A172 (cell line): ENCODE results near the gene GADL1. TPM values are rescaled to one million over a fixed set of nuclear protein-coding genes. Genes with fewer than 3 reads are reported as not detected.

Experiments
- DNase-seq: peaks from one replicate; pipeline ENCODE4 v3.0.0-alpha.2; 2015; ENCODE audit warnings: low spot score
- total RNA-seq: library from RNA; depleted of rRNA; stranded (reverse); fragments of >200 nt; shearing (Covaris generic); gene quantifications from 2 replicates; pipeline ENCODE4 v1.2.3, GENCODE V29; 2014

GADL1 gene
- total RNA-seq, 1 experiment from 2014 or later, result not detected

DNA sequence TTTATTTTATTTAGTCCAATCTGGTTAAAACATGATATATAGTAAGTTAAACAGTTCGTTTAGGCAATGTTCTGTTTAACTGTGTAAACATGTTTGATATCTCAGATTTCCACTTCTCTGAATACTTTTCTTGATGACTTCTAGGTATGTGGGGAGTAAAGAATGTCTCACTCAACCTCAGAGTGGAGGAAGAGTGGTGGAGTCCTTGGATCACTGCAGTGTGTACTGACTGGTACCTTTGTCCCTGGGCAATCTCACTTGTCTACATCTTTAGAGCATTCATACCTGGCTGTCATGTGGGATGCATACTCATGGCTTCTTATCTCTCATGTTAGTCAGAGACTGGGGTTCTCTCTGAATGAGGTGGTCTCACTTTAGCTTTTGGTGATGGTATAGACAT, 15.6 kb downstream of the GADL1 start:
- no peak for DNase-seq

DNA sequence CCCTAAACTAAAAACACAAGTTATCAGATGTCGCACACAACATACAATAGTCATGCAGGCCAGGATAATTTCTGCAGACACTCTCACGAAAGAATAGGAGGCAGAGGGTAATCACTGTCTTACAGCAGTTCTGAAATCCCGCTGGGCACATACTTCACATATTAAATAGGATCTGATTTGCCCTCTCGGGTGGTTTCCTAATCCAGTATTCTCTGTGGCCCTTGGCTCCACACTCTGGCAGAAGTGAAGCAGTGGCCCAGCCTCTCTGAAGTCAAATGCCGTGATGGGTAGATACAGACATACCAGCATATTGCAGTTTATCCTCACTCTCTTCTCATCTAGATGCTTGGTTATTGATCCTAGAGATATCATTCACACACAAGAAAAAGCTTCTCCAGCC, 19.0 kb downstream of the GADL1 start:
- DNase-seq, result no peak

DNA sequence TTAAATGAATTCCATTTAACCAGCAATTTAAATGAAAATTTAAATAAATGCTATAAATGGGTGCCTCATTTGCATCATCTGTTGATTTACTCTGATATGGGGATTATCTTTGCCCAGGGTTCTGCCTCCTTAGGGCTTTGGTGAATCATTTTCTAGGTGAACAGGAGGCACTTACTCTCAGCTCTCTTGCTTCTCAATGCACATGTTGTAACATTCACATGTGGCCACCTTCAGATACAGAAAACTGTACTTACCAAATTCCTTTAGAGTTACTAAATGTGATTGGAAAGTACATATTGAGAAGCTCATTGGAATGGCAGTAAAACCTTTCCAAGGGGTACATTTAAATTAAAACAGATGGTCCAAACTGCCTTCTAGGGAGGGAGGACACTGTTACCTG, 20.8 kb downstream of the GADL1 start:
- no peak for DNase-seq

DNA sequence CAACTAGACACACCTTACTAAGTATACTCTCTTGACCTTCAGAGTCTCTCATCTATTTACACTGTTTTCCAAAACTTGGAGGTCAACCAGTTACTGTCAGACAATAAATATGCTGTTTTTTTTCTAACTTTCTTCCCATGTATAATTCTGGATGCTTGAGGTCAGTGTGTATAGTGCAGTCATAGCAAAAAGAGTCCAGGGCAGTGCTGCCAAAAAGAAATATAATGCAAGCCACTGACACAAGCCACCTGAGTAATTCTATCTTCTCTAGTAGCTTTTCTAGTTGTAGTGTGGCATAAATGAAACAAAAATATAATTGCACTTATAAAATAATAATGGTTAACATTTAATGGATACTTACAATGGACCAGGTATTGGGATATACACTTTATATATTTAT, 21.6 kb downstream of the GADL1 start:
- no peak for DNase-seq

DNA sequence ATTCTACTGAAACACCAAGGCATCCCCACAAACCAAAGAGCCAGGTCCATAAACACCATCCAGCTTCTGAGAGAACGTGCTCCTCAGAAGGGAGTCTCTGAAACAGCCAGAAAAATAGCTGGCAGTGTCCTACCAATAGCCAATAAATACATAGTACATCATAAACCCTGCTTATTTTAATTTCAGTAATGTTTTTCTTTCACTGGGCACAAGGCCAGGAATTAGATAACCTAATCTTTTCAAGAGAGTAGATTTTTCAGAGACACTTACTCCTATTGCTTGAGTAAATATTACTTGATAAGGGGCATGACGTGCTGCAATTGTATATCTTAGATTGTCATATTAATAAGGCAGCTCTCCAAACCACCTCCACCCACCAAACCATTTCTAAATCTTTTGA, 22.7 kb downstream of the GADL1 start:
- DNase-seq, result no peak

DNA sequence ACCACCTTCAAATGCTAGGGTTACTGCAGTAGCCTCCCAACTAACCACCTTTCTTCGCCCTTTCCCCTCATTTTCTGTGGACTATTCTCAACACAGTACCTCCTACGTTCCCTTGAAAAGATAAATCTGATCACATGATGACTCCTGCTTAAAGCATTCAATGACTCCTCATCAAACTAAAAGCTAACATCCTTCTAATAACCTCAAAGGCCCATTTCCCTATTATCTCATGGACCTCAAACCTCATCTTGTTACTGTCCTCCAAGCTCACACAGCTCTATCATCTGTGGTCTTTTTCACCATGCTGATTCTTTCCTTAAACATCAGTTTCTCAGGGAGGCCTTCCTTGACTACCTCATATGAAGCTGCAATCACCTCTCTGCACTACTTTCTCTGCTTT, 29.6 kb downstream of the GADL1 start:
- DNase-seq, result no peak

DNA sequence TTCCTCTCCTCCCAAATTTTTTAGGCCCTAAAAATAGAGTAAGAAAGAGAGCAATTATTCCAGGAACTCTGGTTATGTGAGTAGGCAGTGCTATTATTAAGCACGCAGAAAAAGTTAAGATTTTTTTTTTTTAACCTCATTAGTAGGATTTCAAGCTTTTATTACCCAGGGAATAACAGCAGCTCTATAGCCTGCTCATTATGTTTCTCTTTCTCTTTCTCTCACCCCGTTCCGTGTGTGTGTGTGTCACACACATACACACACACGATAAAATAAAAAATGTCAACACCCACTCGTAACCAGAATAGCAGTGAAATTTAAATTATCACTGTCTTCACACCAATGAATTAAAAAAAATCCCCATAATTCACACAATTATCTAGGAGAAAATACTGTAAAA, 30.3 kb downstream of the GADL1 start:
- DNase-seq, result no peak

DNA sequence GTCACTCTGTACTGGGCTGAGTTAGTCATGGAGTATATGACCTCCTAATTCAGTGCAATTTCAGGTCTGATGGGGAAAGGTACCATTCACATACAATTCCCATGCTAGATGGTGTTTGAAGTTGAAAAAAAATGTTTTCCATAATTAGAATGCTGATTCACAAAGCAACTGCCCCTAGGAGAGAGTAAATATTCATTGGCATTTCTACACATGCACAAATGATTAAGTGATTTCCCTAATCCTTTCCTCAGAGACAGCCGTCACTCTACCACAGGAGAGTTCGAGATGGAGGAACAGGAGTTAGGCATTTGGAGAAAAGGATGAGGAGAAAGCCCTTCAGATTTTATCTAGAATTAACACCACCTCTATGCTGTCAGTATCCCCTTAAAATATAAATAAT, 32.5 kb downstream of the GADL1 start:
- no peak for DNase-seq

DNA sequence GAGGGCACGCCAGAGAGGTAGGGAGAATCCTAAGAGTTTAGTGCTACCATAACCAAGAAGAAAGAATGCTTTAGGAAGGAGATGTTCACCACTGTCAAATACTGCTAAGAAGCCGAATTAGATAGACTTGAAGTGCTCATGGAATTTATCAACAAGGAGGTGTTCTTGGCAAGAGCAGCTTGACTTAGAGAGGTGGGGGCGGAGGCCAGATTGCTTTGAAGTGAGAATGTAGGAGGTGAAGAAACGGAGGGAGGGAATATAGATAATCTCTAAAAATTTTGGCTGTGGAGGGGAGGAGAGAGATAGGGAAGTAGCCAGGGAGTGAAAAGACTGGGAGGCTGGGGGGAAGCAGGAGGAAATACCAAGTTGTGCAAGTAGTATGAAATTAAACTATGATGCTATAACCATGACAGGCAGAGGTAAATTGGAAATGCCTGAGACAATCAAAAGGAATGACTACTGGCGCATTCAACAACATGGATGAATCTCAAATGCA, 35.5 kb downstream of the GADL1 start:
- DNase-seq, result no peak

DNA sequence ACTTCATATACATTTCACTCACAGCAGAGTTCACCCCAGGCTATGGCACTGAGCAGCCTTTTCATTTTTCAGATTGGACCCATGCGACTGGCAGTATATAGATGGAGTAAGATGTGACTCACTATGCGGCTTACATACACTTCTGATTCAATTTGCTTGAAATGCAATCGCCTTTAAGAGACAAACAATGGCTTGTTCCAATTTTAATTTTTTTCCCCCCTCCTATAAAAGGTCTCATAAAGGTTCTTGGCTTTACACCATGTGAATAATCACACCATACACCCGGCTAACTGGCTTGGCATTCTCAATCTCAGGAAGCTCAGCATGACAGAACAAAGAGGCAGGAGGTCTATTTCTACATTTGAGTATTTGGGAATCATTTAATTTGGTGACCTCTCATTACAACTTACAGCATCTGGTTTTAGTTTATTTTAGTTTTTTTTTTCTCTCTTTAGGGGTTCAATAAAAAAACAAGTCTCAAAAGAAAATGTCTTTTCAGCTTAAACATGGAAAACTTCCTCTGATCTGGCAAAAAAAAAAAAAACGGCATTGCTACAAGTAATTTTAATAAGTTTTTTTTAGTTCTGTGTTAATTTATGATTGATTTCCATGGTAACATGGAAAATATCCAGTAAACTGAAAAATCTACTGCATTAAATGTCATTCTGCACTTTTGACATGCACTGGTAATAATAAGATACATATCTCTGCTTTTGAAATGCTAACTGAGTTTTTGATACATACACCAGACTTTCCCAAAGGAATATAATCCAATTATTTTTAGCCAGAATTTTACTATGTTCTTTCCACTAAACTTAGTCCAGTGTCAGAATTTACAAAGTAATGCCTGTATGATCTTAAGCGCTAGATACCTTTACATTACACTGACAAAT, 38.8 kb downstream of the GADL1 start:
- no peak for DNase-seq

DNA sequence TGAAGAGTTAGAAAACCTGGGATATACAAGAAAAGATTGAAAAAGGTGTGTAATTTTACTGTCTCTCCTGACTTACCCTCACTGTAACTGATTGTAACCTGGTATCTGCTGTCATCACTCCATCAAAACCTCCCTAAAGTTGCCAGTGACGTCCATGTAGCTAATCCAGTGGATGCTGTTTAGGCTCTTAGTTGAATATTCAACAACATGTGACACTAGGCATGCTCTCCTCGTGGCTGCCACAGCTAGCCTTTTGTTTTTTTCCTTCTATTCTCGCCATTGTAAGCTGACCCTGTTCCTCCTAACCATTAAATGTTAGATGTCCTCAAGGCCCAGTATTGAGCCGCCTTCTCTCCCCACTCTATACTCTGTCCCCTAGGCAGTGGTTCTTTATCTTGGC, 41.6 kb downstream of the GADL1 start:
- DNase-seq, result no peak

DNA sequence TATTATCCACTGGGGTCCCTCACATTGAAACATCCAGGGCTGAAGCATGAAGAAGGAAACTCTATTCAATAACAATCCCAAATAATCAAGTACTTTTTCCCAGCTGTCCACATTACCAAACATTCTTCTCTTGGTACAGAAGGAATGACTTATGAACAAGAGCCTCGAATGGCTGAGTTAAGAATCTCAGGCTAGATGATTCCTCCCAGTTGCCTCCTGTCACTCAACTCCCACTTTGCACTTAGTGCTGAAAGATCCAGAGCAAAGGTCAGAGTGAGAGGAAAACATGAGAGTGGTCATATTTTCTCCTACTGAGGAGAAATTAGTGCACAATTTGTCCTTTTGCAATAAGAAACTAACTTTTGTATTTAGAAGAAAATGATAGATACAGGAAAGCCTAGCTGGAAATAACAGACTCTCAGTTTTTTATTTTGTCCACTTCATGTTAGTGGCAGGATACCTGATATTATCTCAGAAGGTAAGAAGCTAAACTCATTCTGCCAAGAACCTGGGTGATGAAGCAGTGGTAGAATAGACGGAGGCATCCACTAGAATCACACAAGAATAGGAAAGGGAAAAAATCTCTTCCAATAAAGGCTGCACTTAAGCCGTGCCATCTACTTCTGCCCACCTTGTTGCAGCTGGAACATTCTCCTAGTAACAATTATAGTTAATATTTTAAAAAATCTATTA, 46.2 kb downstream of the GADL1 start:
- DNase-seq, result no peak

DNA sequence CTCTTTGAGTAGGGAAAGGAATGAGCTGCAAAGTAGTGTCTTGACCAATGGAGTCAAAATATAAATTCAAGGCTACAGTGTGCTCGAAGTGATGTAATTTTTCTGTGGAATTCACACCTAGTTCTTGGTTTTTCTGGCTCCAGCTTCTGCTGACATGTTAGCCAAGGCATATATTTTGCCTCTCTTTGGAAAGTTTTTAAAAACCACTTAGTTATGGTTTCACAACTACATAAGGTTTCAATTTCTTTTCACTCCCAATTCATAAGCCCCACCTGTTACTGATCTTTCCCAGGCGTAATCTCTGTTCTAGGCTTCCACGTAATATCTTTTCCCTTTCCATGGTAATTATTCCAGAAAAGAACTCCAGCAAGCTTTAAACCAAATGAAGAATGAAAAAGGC, 46.9 kb downstream of the GADL1 start:
- no peak for DNase-seq

DNA sequence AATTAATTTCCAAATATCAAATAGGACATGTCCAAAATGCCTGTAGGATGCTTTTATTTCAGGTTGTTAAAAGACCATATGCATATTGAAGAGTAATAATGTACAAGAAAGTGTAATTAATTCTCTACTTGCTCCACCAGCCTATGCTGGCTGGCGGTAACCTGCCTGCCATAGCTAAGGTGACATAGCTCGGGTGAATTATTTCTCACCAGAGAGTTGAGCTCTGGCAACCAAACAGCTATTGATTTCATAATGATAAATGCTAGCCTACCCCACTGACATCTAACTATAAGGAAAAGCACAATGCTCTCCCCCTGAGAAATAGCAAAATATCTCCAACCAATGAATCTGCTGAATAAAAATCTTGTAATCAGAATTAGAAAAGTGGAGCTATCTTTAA, 48.9 kb downstream of the GADL1 start:
- DNase-seq, result no peak

DNA sequence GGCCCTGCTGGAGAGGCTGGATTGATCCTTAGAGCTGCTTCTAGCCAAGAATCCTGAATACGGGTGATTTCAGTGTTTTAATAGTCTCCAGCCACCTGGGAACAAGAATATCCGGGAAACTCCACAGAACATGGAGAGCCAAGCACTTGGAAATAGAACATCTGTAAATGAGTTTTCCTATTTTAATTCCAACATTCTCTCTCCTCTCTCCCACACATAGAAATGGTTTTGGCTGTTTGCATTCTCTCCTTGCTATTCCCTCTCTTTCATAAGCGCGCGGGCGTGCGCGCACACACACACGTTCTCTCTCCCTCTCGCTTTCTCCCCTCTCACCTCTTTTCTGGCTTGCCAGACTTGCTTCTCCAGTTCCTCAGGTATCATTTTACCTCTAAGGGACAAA, 50.6 kb downstream of the GADL1 start:
- no peak for DNase-seq

DNA sequence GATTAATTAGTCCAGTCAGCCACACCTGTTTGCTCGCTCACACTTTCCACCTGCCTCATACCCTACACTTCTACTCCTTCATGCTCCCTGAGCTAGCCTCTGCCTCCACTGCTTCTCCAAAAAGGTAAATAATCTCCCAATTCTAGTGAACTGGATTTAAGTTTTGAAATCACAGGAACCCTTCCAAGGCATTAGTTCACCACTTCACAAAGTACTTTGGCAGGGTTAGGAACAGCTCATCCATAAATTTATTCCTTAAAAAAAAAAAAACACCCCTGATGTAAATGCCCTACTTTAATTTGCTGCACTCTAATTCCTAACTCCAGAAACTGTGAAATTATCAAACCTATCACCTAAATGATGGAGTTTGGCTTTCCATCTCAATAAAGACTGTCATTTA, 58.3 kb downstream of the GADL1 start:
- DNase-seq, result no peak

DNA sequence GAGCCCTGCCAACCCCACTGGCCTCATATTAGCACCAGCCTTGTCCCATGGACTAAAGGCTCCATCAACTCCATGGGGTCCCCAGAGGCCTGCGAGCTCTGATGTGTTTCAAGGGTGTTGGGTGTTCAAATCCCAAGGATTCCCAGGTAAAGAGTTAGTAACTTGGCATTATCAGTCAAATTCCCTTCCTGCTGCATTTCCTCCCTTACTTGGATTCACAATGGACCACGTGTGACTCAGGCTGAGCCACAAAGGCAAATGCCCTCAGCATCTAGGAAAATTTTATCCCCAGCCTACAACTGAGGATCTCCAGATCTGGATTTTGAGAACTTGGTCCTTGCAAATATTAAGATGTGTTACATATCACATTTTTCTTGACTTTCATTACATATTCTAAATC, 58.8 kb downstream of the GADL1 start:
- DNase-seq, result no peak

DNA sequence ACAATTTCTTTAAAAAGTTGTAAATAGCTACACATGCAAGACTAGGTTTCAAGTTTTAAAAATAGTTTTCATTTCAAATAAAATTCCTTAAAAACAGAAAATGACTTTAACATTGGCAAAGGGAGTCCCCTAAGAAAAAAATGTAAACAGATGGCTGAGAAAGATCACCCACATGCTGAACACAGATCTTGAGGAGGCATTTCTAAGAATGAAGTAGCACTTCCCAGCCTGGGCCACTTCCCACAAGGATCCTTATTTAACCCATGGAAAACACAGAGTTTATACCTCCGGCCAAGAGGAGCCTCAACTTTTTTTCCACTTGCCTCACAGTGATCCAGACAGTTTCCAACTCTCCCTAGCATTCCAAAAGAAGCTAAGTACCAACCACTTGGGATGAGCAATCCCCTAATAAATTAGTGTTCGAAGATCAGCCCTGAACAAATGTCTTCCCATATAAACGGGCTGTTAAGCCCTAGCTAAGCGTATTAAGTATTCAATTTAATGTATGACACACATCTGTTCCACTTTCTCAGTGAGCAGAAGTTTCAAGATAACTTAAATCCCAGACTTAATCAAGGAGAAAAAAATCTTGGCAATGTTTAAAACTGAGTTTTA, 61.4 kb downstream of the GADL1 start:
- DNase-seq, result no peak

DNA sequence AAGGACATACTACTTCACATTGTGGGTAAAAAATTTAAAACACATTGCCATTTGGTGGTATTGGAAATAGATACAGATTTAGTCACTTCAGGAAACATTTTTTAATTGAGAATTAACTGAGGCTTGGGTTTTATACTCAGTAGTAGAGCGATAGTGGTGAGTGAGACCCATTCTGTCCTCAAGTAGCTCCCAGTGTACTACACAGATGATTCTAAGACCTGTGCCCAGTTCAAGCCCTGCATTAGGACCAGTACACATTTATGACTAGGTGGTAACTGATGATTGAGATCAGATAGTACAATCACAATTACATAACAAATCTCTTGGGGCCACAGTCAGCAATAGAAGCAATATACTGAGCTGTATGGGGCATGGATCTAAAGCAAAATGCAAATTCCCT, 67.4 kb downstream of the GADL1 start:
- no peak for DNase-seq

DNA sequence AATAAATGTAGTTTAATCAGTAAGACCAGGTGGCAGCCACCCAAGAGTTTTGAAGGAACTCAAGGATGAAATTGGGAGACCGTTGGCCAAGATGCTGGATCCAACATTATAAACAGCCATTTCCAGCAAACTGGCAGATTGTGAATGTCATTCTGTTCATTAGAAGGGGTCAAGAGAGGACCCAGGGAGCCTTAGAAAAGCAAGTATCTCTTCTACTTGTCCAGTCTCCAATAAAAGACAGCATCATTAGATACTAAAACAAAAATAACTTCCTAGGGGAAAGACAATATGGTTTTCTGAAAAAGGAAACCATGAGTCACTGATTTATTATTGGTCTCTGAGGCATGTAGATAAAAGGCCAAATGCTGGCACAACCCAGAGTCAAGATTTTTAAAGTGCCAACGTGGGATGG, 67.9 kb downstream of the GADL1 start:
- DNase-seq, result peak; percentile 59

DNA sequence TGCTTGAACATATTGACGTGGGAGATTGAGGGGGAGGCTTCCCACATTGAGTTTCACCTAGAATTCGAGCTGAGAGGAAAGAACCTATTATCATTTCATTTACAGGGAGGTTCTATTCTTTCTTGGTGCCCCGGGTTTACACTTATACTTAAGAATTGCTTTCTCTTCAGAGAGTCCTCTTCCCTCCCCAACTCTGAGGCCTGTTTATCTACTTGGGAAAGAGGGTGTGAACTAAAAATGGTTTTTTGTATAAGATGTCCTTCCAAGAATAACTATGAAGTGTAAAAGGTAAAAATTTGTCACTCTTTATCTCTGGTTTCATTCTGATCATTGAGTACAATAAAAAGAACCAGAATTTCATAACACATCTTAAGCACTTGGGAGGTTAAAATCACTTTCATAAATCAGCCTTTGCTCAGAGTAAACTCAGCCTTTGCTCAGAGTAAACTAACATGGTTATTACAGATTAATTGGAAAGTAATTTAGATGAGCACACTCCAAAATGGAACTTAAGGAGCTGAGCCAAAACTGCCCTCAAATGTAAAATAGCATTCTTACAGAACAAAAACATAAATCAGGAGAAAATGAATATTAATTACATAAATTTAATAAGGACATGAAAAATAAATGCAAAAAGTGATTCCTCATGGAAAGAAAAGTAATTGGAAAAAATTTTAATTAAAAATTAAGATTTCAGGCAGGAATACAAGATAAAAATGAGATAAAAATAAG, 75.2 kb downstream of the GADL1 start:
- no peak for DNase-seq

DNA sequence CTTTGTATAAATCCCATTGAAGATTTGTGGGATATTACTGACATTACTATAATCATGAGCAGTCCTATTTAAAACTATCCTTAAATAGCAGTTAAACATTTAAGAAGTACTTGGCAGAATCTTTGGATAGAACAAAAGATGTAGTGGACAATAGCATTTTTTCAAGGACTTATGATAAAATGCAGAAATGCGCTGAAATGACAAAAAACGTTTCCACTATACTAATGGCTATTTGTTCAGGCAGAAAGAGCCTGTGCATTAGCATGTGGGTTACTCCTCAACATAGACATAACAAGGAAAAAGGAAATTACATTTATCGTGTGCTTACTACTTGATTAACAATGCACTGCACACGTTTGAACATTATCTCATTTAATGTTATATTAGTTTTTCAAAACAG, 80.7 kb downstream of the GADL1 start:
- DNase-seq, result no peak
